Right atrium auricular region (tissue), 2 donors: Measurements from ENCODE around the gene PLSCR2. TPM values are rescaled to one million over a fixed set of nuclear protein-coding genes. Genes with fewer than 3 reads are reported as not detected.
A peak's percentile ranks its signal among the peaks of the same experiment; 100 is the strongest.

ENCODE experiments used
- DNase-seq: peaks from one replicate; pipeline ENCODE4 v3.0.0-alpha.2; 2019; ENCODE audit warnings: low spot score
- H3K27ac ChIP-seq, 2 donors: fragments of 200-600 bp; sonication (generic); 1 replicate in 1 of 2; 2 replicates in 1 of 2; pipeline ENCODE4 v1.5.1; 2016 to 2019
- H3K27me3 ChIP-seq, 2 donors: fragments of 200-600 bp; sonication (generic); one replicate each; pipeline versions ENCODE4 v1.5.1 to v1.6.0; 2017 to 2019
- H3K36me3 ChIP-seq: fragments of 200-600 bp; sonication (generic); one replicate; pipeline ENCODE4 v1.5.1; 2016
- H3K4me1 ChIP-seq, 2 donors: fragments of 200-600 bp; sonication (generic); one replicate each; pipeline versions ENCODE4 v1.5.1 to v1.6.0; 2017 to 2019
- H3K4me3 ChIP-seq, 2 donors: fragments of 200-600 bp; sonication (generic); 1 replicate in 1 of 2; 2 replicates in 1 of 2; pipeline ENCODE4 v1.5.1; 2017 to 2019; ENCODE audit warnings: mild to moderate bottlenecking in 1 of 2, moderate library complexity in 1 of 2
- H3K9me3 ChIP-seq, 2 donors: fragments of 200-600 bp; sonication (generic); one replicate each; pipeline ENCODE4 v1.5.1; 2019
- CTCF ChIP-seq, 2 donors: fragments of 200-600 bp; sonication (generic); IDR thresholded peaks; one replicate each; pipeline ENCODE4 v1.5.1; 2019; ENCODE audit warnings: antibody characterized with exemption in 2 of 2
- total RNA-seq, 2 donors: library from RNA; depleted of rRNA; stranded (reverse); fragments of >200 nt; gene quantifications; one replicate each; pipeline ENCODE4 v1.1.0, GENCODE V29; 2016

The PLSCR2 gene
- total RNA-seq, 2 donors from 2014 or later: not detected

- Histone ChIP-seq H3K27me3 (no peaks in the 10 kb centered on the region), H3K36me3 (no peaks in the 10 kb centered on the region), H3K27ac (no peak overlapping the region), H3K4me1 (no peaks in the 10 kb centered on the region), H3K4me3 (no peak overlapping the region), H3K9me3 (no peaks in the 10 kb centered on the region)
- no peak for TF ChIP-seq CTCF (IDR thresholded peaks at IDR 0.05)
- DNase-seq: no peak
Observed at GRCh38 chr3:146404436-146404835, 64.9 kb downstream of the PLSCR2 start.

- no peak for TF ChIP-seq CTCF (IDR thresholded peaks at IDR 0.05)
Observed at GRCh38 chr3:146403792-146404191, 65.6 kb downstream of the PLSCR2 start.

GRCh38 chr3:146396792-146397191, 72.6 kb downstream of the PLSCR2 start:
- Histone ChIP-seq H3K4me1 (no peaks in the 10 kb centered on the region), H3K9me3 (no peaks in the 10 kb centered on the region), H3K4me3 (no peak overlapping the region), H3K36me3 (no peaks in the 10 kb centered on the region), H3K27me3 (no peaks in the 10 kb centered on the region), H3K27ac (no peak overlapping the region)
- no peak for DNase-seq
- no peak for TF ChIP-seq CTCF (IDR thresholded peaks at IDR 0.05)

More at GRCh38 chr3:146403792-146404191, 65.6 kb downstream of the PLSCR2 start:
- Histone ChIP-seq H3K4me1 (no peaks in the 10 kb centered on the region), H3K9me3 (no peaks in the 10 kb centered on the region), H3K27me3 (no peaks in the 10 kb centered on the region), H3K27ac (no peak overlapping the region), H3K36me3 (no peaks in the 10 kb centered on the region), H3K4me3 (no peak overlapping the region)
- DNase-seq: no peak

- no peak overlapping the region for H3K27ac ChIP-seq
- H3K9me3 ChIP-seq: no peaks in the 10 kb centered on the region
- no peaks in the 10 kb centered on the region for H3K36me3 ChIP-seq
- TF ChIP-seq CTCF (IDR thresholded peaks at IDR 0.05): no peak
- no peak overlapping the region for H3K4me3 ChIP-seq
- H3K27me3 ChIP-seq: no peaks in the 10 kb centered on the region
- H3K4me1 ChIP-seq: peaks cover 0 to 6% of the 10 kb centered on the region in 2 donors
- DNase-seq: no peak
Observed at GRCh38 chr3:146395164-146395563, 74.2 kb downstream of the PLSCR2 start.

- no peak for DNase-seq
- no peak for TF ChIP-seq CTCF (IDR thresholded peaks at IDR 0.05)
- peaks cover 0 to 8% of the 10 kb centered on the region in 2 donors for H3K4me1 ChIP-seq
- no peaks in the 10 kb centered on the region for H3K27me3 ChIP-seq
- no peak overlapping the region for H3K4me3 ChIP-seq
- H3K36me3 ChIP-seq: no peaks in the 10 kb centered on the region
- no peaks in the 10 kb centered on the region for H3K9me3 ChIP-seq
- peak overlapping the region in 1 of 2 donors; percentile 11 for H3K27ac ChIP-seq
Observed at GRCh38 chr3:146390957-146391356, 78.4 kb downstream of the PLSCR2 start.
